ENCODE data around the gene LAYN. TPM values are rescaled to one million over a fixed set of nuclear protein-coding genes. Genes with fewer than 3 reads are reported as not detected.

LAYN gene
- total RNA-seq, 6 experiments from 2014 or later, result 0.19 to 2.0 (median 0.59) TPM

GRCh38 chr11:111591187-111591960, 50.9 kb downstream of the LAYN start:
- ATAC-seq (no peak), DNase-seq (no peak)
- no peaks in the 10 kb centered on the region for H3K4me1 ChIP-seq
- TF ChIP-seq, protein P1, sequence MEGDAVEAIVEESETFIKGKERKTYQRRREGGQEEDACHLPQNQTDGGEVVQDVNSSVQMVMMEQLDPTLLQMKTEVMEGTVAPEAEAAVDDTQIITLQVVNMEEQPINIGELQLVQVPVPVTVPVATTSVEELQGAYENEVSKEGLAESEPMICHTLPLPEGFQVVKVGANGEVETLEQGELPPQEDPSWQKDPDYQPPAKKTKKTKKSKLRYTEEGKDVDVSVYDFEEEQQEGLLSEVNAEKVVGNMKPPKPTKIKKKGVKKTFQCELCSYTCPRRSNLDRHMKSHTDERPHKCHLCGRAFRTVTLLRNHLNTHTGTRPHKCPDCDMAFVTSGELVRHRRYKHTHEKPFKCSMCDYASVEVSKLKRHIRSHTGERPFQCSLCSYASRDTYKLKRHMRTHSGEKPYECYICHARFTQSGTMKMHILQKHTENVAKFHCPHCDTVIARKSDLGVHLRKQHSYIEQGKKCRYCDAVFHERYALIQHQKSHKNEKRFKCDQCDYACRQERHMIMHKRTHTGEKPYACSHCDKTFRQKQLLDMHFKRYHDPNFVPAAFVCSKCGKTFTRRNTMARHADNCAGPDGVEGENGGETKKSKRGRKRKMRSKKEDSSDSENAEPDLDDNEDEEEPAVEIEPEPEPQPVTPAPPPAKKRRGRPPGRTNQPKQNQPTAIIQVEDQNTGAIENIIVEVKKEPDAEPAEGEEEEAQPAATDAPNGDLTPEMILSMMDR (IDR thresholded peaks at IDR 0.05), result no peak
- no peak for TF ChIP-seq POLR2A (IDR thresholded peaks at IDR 0.05)
- 74% methylated on average over 3 of the region's 4 CpGs for WGBS (ENCODE audit: insufficient coverage, low coverage, low lambda C conversion rate, missing lambda C conversion rate)
- H3K27me3 ChIP-seq, result no peaks in the 10 kb centered on the region
- H3K27ac ChIP-seq, result no peak overlapping the region
- H3K4me3 ChIP-seq, result no peak overlapping the region
- intact Hi-C loops (cut with DNase I), result no loop called here
- no peaks in the 10 kb centered on the region for H3K9me3 ChIP-seq
- no peaks in the 10 kb centered on the region for H3K36me3 ChIP-seq

DNA sequence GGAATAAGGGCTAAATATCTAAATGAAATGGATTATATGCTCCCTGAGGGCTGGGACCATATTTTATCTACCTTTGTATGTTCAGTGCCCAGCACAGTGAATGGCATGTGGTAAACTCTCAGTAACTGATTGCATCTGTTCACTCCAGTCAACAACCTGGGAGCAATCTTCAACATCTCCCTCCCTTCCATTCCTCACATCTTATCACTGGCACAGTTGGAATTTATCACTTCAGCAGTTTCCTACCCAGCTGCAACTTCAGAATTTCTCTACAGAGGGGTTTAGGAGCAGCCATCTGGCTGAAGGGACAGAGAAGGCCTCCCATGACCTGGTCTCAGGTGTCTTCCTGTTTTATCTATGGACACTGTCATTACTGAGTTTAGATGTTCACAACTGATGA, 52.0 kb downstream of the LAYN start:
- no peaks in the 10 kb centered on the region for H3K27me3 ChIP-seq
- ATAC-seq (no peak), DNase-seq (no peak)
- no peaks in the 10 kb centered on the region for H3K36me3 ChIP-seq
- H3K9me3 ChIP-seq, result no peaks in the 10 kb centered on the region
- H3K4me3 ChIP-seq, result no peak overlapping the region
- peaks cover 0 to 3% (median 0%) of the 10 kb centered on the region in 4 donors for H3K4me1 ChIP-seq
- H3K27ac ChIP-seq, result no peak overlapping the region
- TF ChIP-seq, protein P1 (IDR thresholded peaks at IDR 0.05), result no peak
- TF ChIP-seq POLR2A (IDR thresholded peaks at IDR 0.05), result no peak
- intact Hi-C loops (cut with DNase I), result no loop called here

GRCh38 chr11:111596319-111596718, 55.8 kb downstream of the LAYN start:
- Histone ChIP-seq H3K36me3 (no peaks in the 10 kb centered on the region), H3K27ac (no peak overlapping the region), H3K27me3 (no peaks in the 10 kb centered on the region), H3K9me3 (no peaks in the 10 kb centered on the region), H3K4me1 (peaks cover 0 to 8% (median 0%) of the 10 kb centered on the region in 4 donors), H3K4me3 (no peak overlapping the region)
- intact Hi-C loops (cut with DNase I), result no loop called here
- DNase-seq (no peak), ATAC-seq (no peak)
- WGBS (ENCODE audit: insufficient coverage, low coverage, low lambda C conversion rate, missing lambda C conversion rate), result 100% methylated on average over 1 of the region's 1 CpG
- TF ChIP-seq, protein P1 (IDR thresholded peaks at IDR 0.05), result no peak
- no peak for TF ChIP-seq POLR2A (IDR thresholded peaks at IDR 0.05)

DNA sequence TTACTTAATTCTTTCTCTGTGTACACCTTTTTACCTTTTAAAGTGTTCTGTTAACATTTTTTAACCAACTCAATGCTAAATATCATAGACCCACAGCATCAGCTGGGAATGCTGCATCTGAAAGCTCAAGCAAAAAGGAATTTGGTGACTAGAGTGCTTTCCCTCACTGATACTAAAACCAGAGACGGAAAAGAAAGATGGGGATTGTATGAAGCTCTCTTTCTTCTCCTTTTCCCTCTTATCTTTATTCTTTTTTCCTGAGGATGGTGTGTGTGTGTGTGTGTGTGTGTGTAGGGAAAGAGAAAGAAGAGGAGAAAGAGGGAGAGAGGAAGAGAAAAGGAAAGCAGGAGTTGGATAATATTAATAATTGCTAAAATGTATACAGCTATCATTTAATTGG, 57.6 kb downstream of the LAYN start:
- no peaks in the 10 kb centered on the region for H3K27me3 ChIP-seq
- ATAC-seq, result no peak
- no peak overlapping the region for H3K27ac ChIP-seq
- no peak for DNase-seq
- no peaks in the 10 kb centered on the region for H3K9me3 ChIP-seq
- 38% methylated on average over 1 of the region's 1 CpG for WGBS (ENCODE audit: insufficient coverage, low coverage, low lambda C conversion rate, missing lambda C conversion rate)
- H3K4me3 ChIP-seq, result no peak overlapping the region
- intact Hi-C loops (cut with DNase I), result no loop called here
- TF ChIP-seq, protein P1 (IDR thresholded peaks at IDR 0.05), result no peak
- TF ChIP-seq POLR2A (IDR thresholded peaks at IDR 0.05), result no peak
- peaks cover 0 to 8% (median 0%) of the 10 kb centered on the region in 4 donors for H3K4me1 ChIP-seq
- no peaks in the 10 kb centered on the region for H3K36me3 ChIP-seq
